SK-N-MC (cell line): ENCODE results near the gene CLRN1.

Experiments used
- EZH2 ChIP-seq: fragments of 200-600 bp; sonication (generic); IDR thresholded peaks from one replicate; pipeline ENCODE4 v1.6.1; 2017; ENCODE audit warnings: antibody characterized with exemption
- FOXP2 ChIP-seq: optimal IDR thresholded peaks from 2 replicates; pipeline ENCODE3; 2011; ENCODE audit warnings: mild to moderate bottlenecking, moderate library complexity; ENCODE audit not compliant: insufficient read depth; ENCODE audit errors: extremely low read length, control extremely low read depth
- POLR2AphosphoS5 ChIP-seq: IDR thresholded peaks from 2 replicates; pipeline ENCODE4 v1.6.1; 2012; ENCODE audit warnings: mild to moderate bottlenecking, low read depth, low read length, borderline replicate concordance

DNA sequence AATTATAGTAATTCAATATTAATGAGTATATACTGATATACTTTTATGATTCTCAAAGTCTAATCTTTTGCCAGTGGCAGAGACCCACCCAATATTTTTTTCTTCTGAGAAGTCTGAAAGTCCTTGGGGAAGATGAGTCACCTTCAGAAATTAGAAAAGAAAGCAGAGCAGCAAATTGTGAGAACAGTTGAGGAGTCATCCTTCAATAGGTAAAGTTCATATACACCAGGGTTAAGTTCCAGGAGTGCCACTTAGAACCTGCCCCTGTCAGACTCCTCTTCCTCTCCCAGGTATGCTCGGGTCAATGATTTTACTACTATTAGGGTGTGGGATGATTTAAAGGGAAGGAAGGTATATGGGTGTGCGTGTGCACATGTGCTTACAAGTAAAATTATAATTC, 7.1 kb downstream of the CLRN1 start:
- TF ChIP-seq EZH2 (no peak), POLR2AphosphoS5 (no peak), FOXP2 (no peak)
